Measurements from ENCODE around the gene NME2.

Gene NME2

DNA sequence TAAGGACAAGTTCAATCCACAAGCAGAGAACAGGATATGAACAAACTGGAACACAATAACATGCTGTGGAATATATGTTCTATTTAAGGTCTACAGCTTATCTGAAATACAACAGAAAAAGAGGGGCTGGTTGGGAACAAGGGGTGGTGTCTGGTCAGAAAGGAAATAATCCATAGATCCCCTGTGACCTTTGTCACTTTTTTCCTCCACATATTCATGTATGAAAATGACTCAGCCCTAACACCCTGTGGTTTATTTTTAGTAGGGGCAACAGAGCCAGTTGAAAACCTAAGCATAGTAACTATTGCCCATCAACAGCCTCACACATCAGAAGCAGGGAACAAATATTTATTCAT is 33.3 kb upstream of the NME2 start:
- no peak overlapping the region for H3K4me3 ChIP-seq (replicated peaks; ENCODE audit: low read depth, low read length)
- H3K27me3 ChIP-seq (replicated peaks; ENCODE audit: control insufficient read depth, insufficient read depth, low read length), result no peaks in the 10 kb centered on the region
- TF ChIP-seq, protein P1, sequence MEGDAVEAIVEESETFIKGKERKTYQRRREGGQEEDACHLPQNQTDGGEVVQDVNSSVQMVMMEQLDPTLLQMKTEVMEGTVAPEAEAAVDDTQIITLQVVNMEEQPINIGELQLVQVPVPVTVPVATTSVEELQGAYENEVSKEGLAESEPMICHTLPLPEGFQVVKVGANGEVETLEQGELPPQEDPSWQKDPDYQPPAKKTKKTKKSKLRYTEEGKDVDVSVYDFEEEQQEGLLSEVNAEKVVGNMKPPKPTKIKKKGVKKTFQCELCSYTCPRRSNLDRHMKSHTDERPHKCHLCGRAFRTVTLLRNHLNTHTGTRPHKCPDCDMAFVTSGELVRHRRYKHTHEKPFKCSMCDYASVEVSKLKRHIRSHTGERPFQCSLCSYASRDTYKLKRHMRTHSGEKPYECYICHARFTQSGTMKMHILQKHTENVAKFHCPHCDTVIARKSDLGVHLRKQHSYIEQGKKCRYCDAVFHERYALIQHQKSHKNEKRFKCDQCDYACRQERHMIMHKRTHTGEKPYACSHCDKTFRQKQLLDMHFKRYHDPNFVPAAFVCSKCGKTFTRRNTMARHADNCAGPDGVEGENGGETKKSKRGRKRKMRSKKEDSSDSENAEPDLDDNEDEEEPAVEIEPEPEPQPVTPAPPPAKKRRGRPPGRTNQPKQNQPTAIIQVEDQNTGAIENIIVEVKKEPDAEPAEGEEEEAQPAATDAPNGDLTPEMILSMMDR (IDR thresholded peaks at IDR 0.05; ENCODE audit: insufficient read depth, low read length, poor library complexity, severe bottlenecking), result no peak
- no peaks in the 10 kb centered on the region for H3K36me3 ChIP-seq (ENCODE audit: control insufficient read depth, insufficient read depth, low read length)
- no peak for DNase-seq (ENCODE audit: extremely low read depth, insufficient read length)

DNA sequence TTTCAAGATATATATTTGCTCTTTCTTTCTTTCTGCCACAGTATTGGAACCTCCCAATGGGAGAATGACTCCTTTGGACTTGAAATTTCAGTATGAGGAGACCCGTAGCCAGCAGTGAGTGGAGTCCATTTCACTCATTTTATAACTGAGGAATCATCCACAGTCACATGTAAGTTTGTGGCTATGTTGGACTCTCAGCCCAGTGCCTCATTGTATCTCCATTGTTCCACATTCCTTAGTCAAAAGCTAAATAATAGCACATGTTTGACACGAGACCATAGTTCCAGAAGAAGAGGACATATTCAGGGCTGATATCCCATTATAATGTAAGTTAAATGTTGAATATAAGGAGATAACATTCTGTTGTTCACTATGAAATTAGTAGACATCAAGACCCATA is 32.8 kb upstream of the NME2 start:
- no peak for DNase-seq (ENCODE audit: extremely low read depth, insufficient read length)
- H3K27me3 ChIP-seq (replicated peaks; ENCODE audit: control insufficient read depth, insufficient read depth, low read length), result no peaks in the 10 kb centered on the region
- TF ChIP-seq, protein P1 (IDR thresholded peaks at IDR 0.05; ENCODE audit: insufficient read depth, low read length, poor library complexity, severe bottlenecking), result no peak
- H3K36me3 ChIP-seq (ENCODE audit: control insufficient read depth, insufficient read depth, low read length), result no peaks in the 10 kb centered on the region
- H3K4me3 ChIP-seq (replicated peaks; ENCODE audit: low read depth, low read length), result no peak overlapping the region

DNA sequence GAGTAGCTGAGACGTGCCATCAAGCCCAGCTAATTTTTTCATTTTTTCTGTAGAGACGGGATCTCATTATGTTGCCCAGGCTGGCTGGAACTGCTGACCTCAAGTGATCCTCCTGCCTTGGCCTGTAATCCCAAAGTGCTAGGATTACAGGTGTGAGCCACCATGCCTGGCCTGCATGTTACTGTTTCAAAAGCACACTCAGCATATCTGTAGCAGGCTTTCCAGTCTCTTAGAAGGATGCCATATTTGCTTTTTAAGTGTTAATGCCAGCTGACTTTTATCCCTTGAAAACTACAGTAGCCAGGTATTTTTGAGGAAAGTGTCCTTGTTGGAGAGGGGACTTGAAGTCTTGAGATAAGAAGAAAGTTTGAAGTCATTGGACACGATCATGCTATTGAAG is 30.3 kb upstream of the NME2 start:
- TF ChIP-seq, protein P1 (IDR thresholded peaks at IDR 0.05; ENCODE audit: insufficient read depth, low read length, poor library complexity, severe bottlenecking), result no peak
- Histone ChIP-seq H3K36me3 (ENCODE audit: control insufficient read depth, insufficient read depth, low read length) (no peaks in the 10 kb centered on the region), H3K4me3 (replicated peaks; ENCODE audit: low read depth, low read length) (no peak overlapping the region), H3K27me3 (replicated peaks; ENCODE audit: control insufficient read depth, insufficient read depth, low read length) (no peaks in the 10 kb centered on the region)
- DNase-seq (ENCODE audit: extremely low read depth, insufficient read length), result no peak

DNA sequence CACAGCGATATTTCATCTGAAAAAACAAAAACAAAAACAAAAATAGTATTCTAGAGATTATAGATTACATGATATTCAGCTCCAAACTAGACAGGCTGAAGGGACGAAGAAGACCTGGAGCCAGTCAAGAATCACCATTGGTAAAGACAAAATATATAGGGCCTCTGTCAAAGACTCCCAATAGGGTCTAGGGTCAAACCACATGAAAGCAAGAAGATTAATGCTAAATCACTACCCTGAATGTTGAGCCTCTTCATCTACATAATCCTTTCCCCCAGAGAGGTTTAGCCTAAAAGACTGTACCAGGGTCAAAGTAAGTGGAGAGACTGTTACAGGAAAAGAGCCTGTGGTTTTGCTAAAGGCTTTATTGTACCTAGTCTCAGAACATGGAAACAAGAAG is 23.6 kb upstream of the NME2 start:
- no peaks in the 10 kb centered on the region for H3K36me3 ChIP-seq (ENCODE audit: control insufficient read depth, insufficient read depth, low read length)
- TF ChIP-seq, protein P1 (IDR thresholded peaks at IDR 0.05; ENCODE audit: insufficient read depth, low read length, poor library complexity, severe bottlenecking), result no peak
- no peaks in the 10 kb centered on the region for H3K27me3 ChIP-seq (replicated peaks; ENCODE audit: control insufficient read depth, insufficient read depth, low read length)
- H3K4me3 ChIP-seq (replicated peaks; ENCODE audit: low read depth, low read length), result no peak overlapping the region
- no peak for DNase-seq (ENCODE audit: extremely low read depth, insufficient read length)

DNA sequence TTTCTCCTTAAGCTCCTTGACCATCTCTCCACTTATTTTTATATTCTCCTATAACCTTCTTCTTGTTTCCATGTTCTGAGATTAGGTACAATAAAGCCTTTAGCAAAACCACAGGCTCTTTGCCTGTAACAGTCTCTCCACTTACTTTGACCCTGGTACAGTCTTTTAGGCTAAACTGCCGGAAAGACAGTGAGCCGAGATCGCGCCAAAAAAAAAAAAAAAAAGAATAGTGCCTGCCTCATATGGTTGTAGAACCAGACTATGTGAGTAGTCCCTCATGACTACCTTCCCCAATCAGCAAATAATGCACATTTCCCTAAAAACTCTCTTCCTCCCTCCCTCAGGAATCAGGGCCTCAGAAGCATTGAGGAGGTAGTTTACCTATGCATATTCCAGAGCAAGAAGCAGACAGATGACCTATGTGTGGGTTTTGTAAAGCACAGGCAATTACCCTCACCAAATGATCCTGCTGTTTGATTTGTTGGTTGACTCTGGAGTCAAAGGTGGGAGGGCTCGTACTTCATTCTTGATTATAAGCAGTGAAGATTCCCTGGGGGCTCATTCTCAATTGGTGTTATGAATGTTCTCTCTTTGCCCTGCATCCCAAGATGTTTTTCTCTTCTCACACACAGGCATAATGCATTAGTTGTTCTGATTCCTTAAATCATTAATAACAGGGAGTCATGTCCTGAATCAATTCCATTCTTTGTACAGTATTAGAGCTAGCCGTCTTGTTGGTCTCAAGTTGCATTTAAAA is 21.8 kb upstream of the NME2 start:
- DNase-seq (ENCODE audit: extremely low read depth, insufficient read length), result no peak

More for the DNA sequence above, 21.8 kb upstream of the NME2 start:
- H3K4me3 ChIP-seq (replicated peaks; ENCODE audit: low read depth, low read length), result no peak overlapping the region
- TF ChIP-seq, protein P1 (IDR thresholded peaks at IDR 0.05; ENCODE audit: insufficient read depth, low read length, poor library complexity, severe bottlenecking), result no peak
- H3K27me3 ChIP-seq (replicated peaks; ENCODE audit: control insufficient read depth, insufficient read depth, low read length), result no peaks in the 10 kb centered on the region
- H3K36me3 ChIP-seq (ENCODE audit: control insufficient read depth, insufficient read depth, low read length), result no peaks in the 10 kb centered on the region

Measured in GM06990 (cell line).